ENCODE measurements around the gene MIGA2.

The MIGA2 gene

GRCh38 chr9:129105857-129106694 lies 69.7 kb downstream of the MIGA2 start:
- Histone ChIP-seq H3K27me3 (ENCODE audit: insufficient read depth, low read length) (0 out of 2 replicates have a peak, but pooled peaks cover 7% of the 10 kb centered on the region), H3K4me2 (ENCODE audit: low read length) (no peak overlapping the region), H3F3A (ENCODE audit: insufficient read depth, low read length) (no peaks in the 10 kb centered on the region), H3K9me3 (ENCODE audit: low read length) (no peaks in the 10 kb centered on the region), H3K4me1 (ENCODE audit: insufficient read depth, low read length, severe bottlenecking) (peaks cover 7% of the 10 kb centered on the region), H3K9me2 (ENCODE audit: low read depth, low read length) (no peaks in the 10 kb centered on the region), H3K9ac (ENCODE audit: low read length) (no peak overlapping the region), H3K79me2 (ENCODE audit: insufficient read depth, low read length) (no peaks in the 10 kb centered on the region), H4K20me1 (ENCODE audit: insufficient read depth, low read length) (no peaks in the 10 kb centered on the region), H2AFZ (ENCODE audit: low read length) (no peak overlapping the region), H3K27ac (ENCODE audit: low read depth, low read length, poor library complexity, severe bottlenecking) (no peak overlapping the region), H3K4me3 (ENCODE audit: low read depth, low read length, poor library complexity, severe bottlenecking) (no peak overlapping the region), H3K36me3 (ENCODE audit: insufficient read depth, low read length) (no peaks in the 10 kb centered on the region)
- TF ChIP-seq EZH2 (IDR thresholded peaks at IDR 0.05; ENCODE audit: borderline replicate concordance, low read length) (no peak), CTCF (IDR thresholded peaks at IDR 0.05; ENCODE audit: low read length) (no peak)

GRCh38 chr9:129107651-129108050 lies 71.2 kb downstream of the MIGA2 start:
- no peak overlapping the region for H2AFZ ChIP-seq (ENCODE audit: low read length)
- H3K27ac ChIP-seq (ENCODE audit: low read depth, low read length, poor library complexity, severe bottlenecking): no peak overlapping the region
- H4K20me1 ChIP-seq (ENCODE audit: insufficient read depth, low read length): no peaks in the 10 kb centered on the region
- no peak for TF ChIP-seq CTCF (IDR thresholded peaks at IDR 0.05; ENCODE audit: low read length)
- no peak for TF ChIP-seq EZH2 (IDR thresholded peaks at IDR 0.05; ENCODE audit: borderline replicate concordance, low read length)
- H3K27me3 ChIP-seq (ENCODE audit: insufficient read depth, low read length): 0 out of 2 replicates have a peak, but pooled peaks cover 4% of the 10 kb centered on the region
- H3K9me3 ChIP-seq (ENCODE audit: low read length): no peaks in the 10 kb centered on the region
- no peaks in the 10 kb centered on the region for H3K36me3 ChIP-seq (ENCODE audit: insufficient read depth, low read length)
- peaks cover 14% of the 10 kb centered on the region for H3K4me1 ChIP-seq (ENCODE audit: insufficient read depth, low read length, severe bottlenecking)
- no peaks in the 10 kb centered on the region for H3K9me2 ChIP-seq (ENCODE audit: low read depth, low read length)
- peaks cover 7% of the 10 kb centered on the region for H3K79me2 ChIP-seq (ENCODE audit: insufficient read depth, low read length)
- H3K9ac ChIP-seq (ENCODE audit: low read length): no peak overlapping the region
- no peak overlapping the region for H3K4me2 ChIP-seq (ENCODE audit: low read length)
- no peaks in the 10 kb centered on the region for H3F3A ChIP-seq (ENCODE audit: insufficient read depth, low read length)
- no peak overlapping the region for H3K4me3 ChIP-seq (ENCODE audit: low read depth, low read length, poor library complexity, severe bottlenecking)

- H3K4me2 ChIP-seq (ENCODE audit: low read length): no peak overlapping the region
- no peaks in the 10 kb centered on the region for H3K36me3 ChIP-seq (ENCODE audit: insufficient read depth, low read length)
- peaks cover 19% of the 10 kb centered on the region for H3K4me1 ChIP-seq (ENCODE audit: insufficient read depth, low read length, severe bottlenecking)
- no peaks in the 10 kb centered on the region for H3F3A ChIP-seq (ENCODE audit: insufficient read depth, low read length)
- H3K9ac ChIP-seq (ENCODE audit: low read length): no peak overlapping the region
- no peak overlapping the region for H3K4me3 ChIP-seq (ENCODE audit: low read depth, low read length, poor library complexity, severe bottlenecking)
- 0 out of 2 replicates have a peak, but pooled peaks cover 3% of the 10 kb centered on the region for H3K27me3 ChIP-seq (ENCODE audit: insufficient read depth, low read length)
- H3K9me2 ChIP-seq (ENCODE audit: low read depth, low read length): no peaks in the 10 kb centered on the region
- no peaks in the 10 kb centered on the region for H3K9me3 ChIP-seq (ENCODE audit: low read length)
- H3K27ac ChIP-seq (ENCODE audit: low read depth, low read length, poor library complexity, severe bottlenecking): no peak overlapping the region
- no peak for TF ChIP-seq EZH2 (IDR thresholded peaks at IDR 0.05; ENCODE audit: borderline replicate concordance, low read length)
- no peak for TF ChIP-seq CTCF (IDR thresholded peaks at IDR 0.05; ENCODE audit: low read length)
- peaks cover 7% of the 10 kb centered on the region for H3K79me2 ChIP-seq (ENCODE audit: insufficient read depth, low read length)
- no peaks in the 10 kb centered on the region for H4K20me1 ChIP-seq (ENCODE audit: insufficient read depth, low read length)
- H2AFZ ChIP-seq (ENCODE audit: low read length): no peak overlapping the region
Observed at GRCh38 chr9:129108083-129108804, 71.8 kb downstream of the MIGA2 start.
